ENCODE data around the gene STK26.

The STK26 gene

GRCh38 chrX:132101206-132101605 is 78.1 kb downstream of the STK26 start:
- DNase-seq, result no peak

GRCh38 chrX:132101799-132102198 is 78.7 kb downstream of the STK26 start:
- no peak for DNase-seq

GRCh38 chrX:132107291-132107690 is 84.2 kb downstream of the STK26 start:
- DNase-seq, result no peak

- no peak for DNase-seq
These were observed 91.5 kb downstream of the STK26 start for GRCh38 chrX:132114607-132115006.

- DNase-seq, result no peak
These were observed 92.7 kb downstream of the STK26 start for GRCh38 chrX:132115792-132116191.

- no peak for DNase-seq
These were observed 95.3 kb downstream of the STK26 start for GRCh38 chrX:132118358-132118757.

- no peak for DNase-seq
These were observed 96.2 kb downstream of the STK26 start for GRCh38 chrX:132119283-132119682.

GRCh38 chrX:132119821-132120515 is 96.9 kb downstream of the STK26 start:
- DNase-seq, result no peak

GRCh38 chrX:132120913-132121312 is 97.8 kb downstream of the STK26 start:
- DNase-seq, result no peak

Data from NCI-H446 (cell line).